ENCODE results near the gene HHAT. TPM values are rescaled to one million over a fixed set of nuclear protein-coding genes. Genes with fewer than 3 reads are reported as not detected.

HHAT gene
- total and polyA plus RNA-seq, 2 of the 4 experiments (the other 2 are of a cell fraction), result 1.7 to 2.5 TPM

DNA sequence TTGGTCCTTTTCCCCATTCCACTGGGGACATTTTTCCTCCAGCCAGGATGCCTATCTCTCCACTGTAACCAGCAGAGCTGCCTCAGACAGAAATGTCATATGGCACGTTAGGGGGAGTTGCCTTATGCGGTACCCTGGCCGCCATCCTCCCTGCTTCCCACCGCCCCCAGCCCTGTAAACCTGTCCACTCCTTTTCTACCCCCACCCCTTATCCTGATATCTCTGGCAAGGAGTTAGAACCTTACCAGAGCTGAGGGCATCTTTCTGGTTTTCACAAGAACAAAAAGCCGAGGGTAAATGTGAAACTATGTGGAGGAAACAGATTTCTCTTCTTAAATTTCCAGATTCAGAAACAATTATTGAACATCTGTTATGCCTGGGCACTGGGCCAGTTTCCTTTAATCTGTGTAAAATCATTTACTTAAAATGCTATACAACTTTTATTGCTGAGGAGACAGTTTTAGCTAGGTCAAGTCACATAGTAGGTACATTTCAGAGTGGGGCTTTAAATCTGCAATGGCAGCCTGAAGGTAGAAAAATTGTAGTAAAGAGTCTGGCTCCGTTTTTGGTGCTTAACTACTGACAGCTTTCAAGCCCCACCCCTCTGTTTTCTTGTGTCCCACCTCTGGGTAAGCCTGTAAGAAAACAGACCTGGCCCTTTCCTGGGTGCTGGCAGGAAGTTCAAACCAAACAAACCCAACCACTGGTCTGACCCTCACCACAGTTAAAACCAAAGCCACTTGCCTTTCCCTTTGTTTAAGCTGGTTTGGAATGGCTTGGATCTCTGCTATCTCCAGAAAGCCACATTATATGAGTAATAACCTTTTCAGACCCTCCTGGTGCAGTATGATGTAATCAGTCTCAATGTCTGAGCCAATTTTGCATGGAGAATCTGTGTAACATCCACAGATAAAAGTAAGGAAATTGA is 319.0 kb downstream of the HHAT start:
- dilution Hi-C loops (cut with HindIII; ENCODE audit: low sequenced_read_pairs, unreplicated experiment) (no loop called here), in situ Hi-C loops (cut with MboI; ENCODE audit: low sequenced_read_pairs) (no loop called here), intact Hi-C loops (cut with micrococcal nuclease) (no loop called here)
- Histone ChIP-seq H3K79me1 (ENCODE audit: low read depth in 1 of 2, low read length in 2 of 2) (no peaks in the 10 kb centered on the region), H3K27me3 (ENCODE audit: control insufficient read depth, insufficient read depth, low read length) (no peaks in the 10 kb centered on the region), H3K23ac (ENCODE audit: low read depth, low read length) (no peak overlapping the region), H4K5ac (ENCODE audit: low read depth, low read length) (no peak overlapping the region), H2BK15ac (ENCODE audit: low read depth, low read length) (no peak overlapping the region), H3K18ac (ENCODE audit: low read depth, low read length) (no peak overlapping the region; the same call in 1 of the 2 replicates), H3K9me3 (ENCODE audit: control insufficient read depth, insufficient read depth, low read length) (no peaks in the 10 kb centered on the region), H3K56ac (ENCODE audit: extremely low read depth, insufficient read depth, low read length) (no peak overlapping the region), H3K9ac (ENCODE audit: low read depth, low read length) (no peak overlapping the region), H2AK9ac (replicated peaks; ENCODE audit: low read depth, low read length, poor library complexity) (no peak overlapping the region), H2AK5ac (ENCODE audit: low read depth, low read length) (no peak overlapping the region), H4K8ac (ENCODE audit: low read depth in 2 of 2, low read length in 2 of 2) (no peak overlapping the region), H2BK5ac (ENCODE audit: low read depth, low read length, poor library complexity, severe bottlenecking) (no peak overlapping the region), H3K36me3 (ENCODE audit: control insufficient read depth, insufficient read depth, low read length) (no peaks in the 10 kb centered on the region), H4K20me1 (ENCODE audit: insufficient read depth, low read length) (no peaks in the 10 kb centered on the region), H3K4me3 (ENCODE audit: insufficient read depth, low read depth, low read length) (no peak overlapping the region), H4K91ac (ENCODE audit: insufficient read depth, low read depth, low read length) (no peak overlapping the region), H2BK120ac (ENCODE audit: low read depth, low read length) (no peak overlapping the region), H3K9me1 (ENCODE audit: insufficient read depth, low read length) (no peaks in the 10 kb centered on the region), H3K4ac (ENCODE audit: low read depth, low read length) (no peak overlapping the region), H3K4me2 (ENCODE audit: low read depth, low read length) (no peak overlapping the region), H2BK20ac (ENCODE audit: low read depth, low read length) (no peak overlapping the region), H3K14ac (replicated peaks; ENCODE audit: low read depth, low read length) (no peak overlapping the region), H3K27ac (ENCODE audit: insufficient read depth, low read length) (no peak overlapping the region), H3K4me1 (ENCODE audit: control insufficient read depth, insufficient read depth, low read length) (peaks cover 7% of the 10 kb centered on the region; the same call in 1 of the 2 replicates), H2AFZ (replicated peaks; ENCODE audit: low read length, poor library complexity) (no peak overlapping the region)
- TF ChIP-seq MAFK (IDR thresholded peaks at IDR 0.05; ENCODE audit: low read depth, low read length), result peak; percentile 86
- peak; percentile 89 for TF ChIP-seq CEBPB (IDR thresholded peaks at IDR 0.05; ENCODE audit: low read depth, low read length)
- no peak for TF ChIP-seq NFE2L2 (IDR thresholded peaks at IDR 0.05; ENCODE audit: low read depth, low read length)
- WGBS, 2 experiments (ENCODE audit: extremely low coverage in 2 of 2, insufficient read length in 1 of 2), result 71% methylated on average over 3 of the region's 6 CpGs; no CpG with 5 or more reads in 1 of the 2 experiments
- peak; percentile 68 for DNase-seq
- BruUV-seq (replicated peaks), result no TSS peak
- POLR2A ChIA-PET (ENCODE audit: unreplicated experiment), result no interaction called here
- CTCF ChIA-PET, result no interaction called here
- ATAC-seq (ENCODE audit: low read depth), result peak; percentile 58
